Measurements from ENCODE around the gene REPS2. TPM values are rescaled to one million over a fixed set of nuclear protein-coding genes. Genes with fewer than 3 reads are reported as not detected.

REPS2 gene
- total RNA-seq, 2 donors from 2014 or later: 0.26 TPM; not detected in 1

DNA sequence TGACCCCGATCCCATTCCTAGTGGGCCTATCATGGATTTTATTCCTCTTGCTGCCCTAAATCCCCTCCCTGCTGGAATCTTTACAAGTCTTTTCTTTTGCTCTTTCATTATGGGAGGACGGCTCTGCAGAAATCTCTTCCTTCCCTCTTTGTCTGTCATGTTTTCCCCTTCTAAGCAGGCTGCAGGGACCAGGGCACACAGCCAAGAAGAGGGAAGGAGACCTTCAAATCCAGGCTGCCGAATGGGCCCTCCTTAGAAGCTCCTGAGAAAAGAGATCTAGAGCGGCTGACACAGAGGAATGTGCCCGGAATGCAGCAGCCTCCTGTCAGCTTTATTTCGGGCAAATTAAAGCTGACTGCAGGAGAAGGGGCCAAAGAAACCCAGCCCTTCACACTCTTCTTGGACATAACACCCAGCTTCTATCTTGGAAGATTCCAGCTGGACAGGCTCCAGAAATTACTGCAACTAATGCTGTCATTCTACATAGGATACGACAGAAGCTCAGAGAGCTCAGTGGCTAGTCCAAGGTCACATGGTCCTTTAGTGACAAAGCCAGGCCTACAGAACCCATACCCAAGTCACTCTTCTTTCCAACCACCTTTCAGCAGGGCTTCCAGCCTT lies 240.8 kb downstream of the REPS2 start:
- Mint-ChIP-seq H3K36me3 (ENCODE audit: low read depth) (no peaks in the 10 kb centered on the region), H3K27ac (no peak overlapping the region), H3K9me3 (no peaks in the 10 kb centered on the region), H3K27me3 (no peaks in the 10 kb centered on the region), H3K4me3 (no peak overlapping the region), H3K4me1 (no peaks in the 10 kb centered on the region)
- no peak for ATAC-seq (replicated peaks)

DNA sequence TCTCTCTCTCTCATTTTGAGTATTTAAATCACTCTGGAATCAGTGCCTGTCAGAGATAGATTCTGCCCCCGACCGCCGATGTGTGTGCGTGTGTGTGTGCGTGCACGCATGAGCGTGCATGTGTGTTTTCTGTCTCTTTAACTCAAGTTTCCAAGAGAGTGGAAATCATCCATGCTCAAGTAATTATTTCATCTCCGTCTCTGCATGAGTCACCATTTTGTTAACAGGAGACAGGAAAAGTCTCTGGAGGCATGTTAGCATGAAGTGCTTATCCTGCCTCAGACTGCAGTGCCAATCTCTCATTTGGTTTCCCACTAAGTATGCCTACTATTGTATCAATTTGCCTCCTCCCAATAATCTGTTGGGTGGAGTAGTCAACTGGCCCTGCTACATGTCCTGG lies 245.6 kb downstream of the REPS2 start:
- Mint-ChIP-seq H3K36me3 (ENCODE audit: low read depth) (no peaks in the 10 kb centered on the region), H3K27ac (no peak overlapping the region), H3K4me1 (no peaks in the 10 kb centered on the region), H3K4me3 (no peak overlapping the region), H3K27me3 (no peaks in the 10 kb centered on the region), H3K9me3 (no peaks in the 10 kb centered on the region)
- no peak for ATAC-seq (replicated peaks)

Other genes starting within 250 kb of the REPS2 start
- gene CTPS2, start 234.0 kb upstream of the REPS2 start, total RNA-seq: 1 to 10 TPM; 2.0 to 3.3 TPM
- 10 to 100 TPM; 14.7 to 17.3 TPM for gene SYAP1, start 227.0 kb upstream of the REPS2 start, total RNA-seq
- 10 to 100 TPM; 10.0 to 15.7 TPM for gene TXLNG, start 160.2 kb upstream of the REPS2 start, total RNA-seq
- gene RBBP7, start 76.3 kb upstream of the REPS2 start, total RNA-seq: 100 to 1,000 TPM; 159 to 187 TPM